ENCODE measurements around the gene CROCC2. TPM values are rescaled to one million over a fixed set of nuclear protein-coding genes. Genes with fewer than 3 reads are reported as not detected.

The CROCC2 gene
- total and polyA plus RNA-seq, 5 donors from 2014 or later = not detected

- ATAC-seq (ENCODE audit: low read depth in 2 of 2) = no peak
- Mint-ChIP-seq H3K4me3 (no peak overlapping the region), H3K4me1 (peaks cover 0 to 5% (median 1%) of the 10 kb centered on the region in 4 donors), H3K36me3 (no peaks in the 10 kb centered on the region), H3K27me3 (peaks cover 13% of the 10 kb centered on the region), H3K9me3 (no peaks in the 10 kb centered on the region), H3K27ac (no peak overlapping the region)
- H3K27me3 ChIP-seq (ENCODE audit: control insufficient read depth, insufficient read depth, low read length) = no peaks in the 10 kb centered on the region
- no peak overlapping the region for H3K27ac ChIP-seq (ENCODE audit: insufficient read depth, low read length, poor library complexity, severe bottlenecking)
- no peaks in the 10 kb centered on the region for H3K4me1 ChIP-seq (ENCODE audit: control insufficient read depth, insufficient read depth, low read length, poor library complexity, severe bottlenecking)
- no peaks in the 10 kb centered on the region for H3K36me3 ChIP-seq (ENCODE audit: control insufficient read depth, insufficient read depth, low read length)
- no peak for DNase-seq
- no peak overlapping the region for H3K4me3 ChIP-seq (ENCODE audit: low read depth, low read length)
- no peaks in the 10 kb centered on the region for H3K9me3 ChIP-seq (ENCODE audit: control insufficient read depth in 2 of 2, low read length in 2 of 2)
Observed at GRCh38 chr2:240911641-240912265, 5.6 kb downstream of the CROCC2 start.

GRCh38 chr2:240912878-240913809, 7.0 kb downstream of the CROCC2 start:
- Mint-ChIP-seq H3K27me3 (peaks cover 13% of the 10 kb centered on the region), H3K27ac (no peak overlapping the region)
- no peaks in the 10 kb centered on the region for H3K9me3 ChIP-seq (ENCODE audit: control insufficient read depth in 2 of 2, low read length in 2 of 2)

GRCh38 chr2:240913810-240914644, 7.9 kb downstream of the CROCC2 start:
- no peak overlapping the region for H3K27ac Mint-ChIP-seq
- no peak for ATAC-seq (ENCODE audit: low read depth in 2 of 2)

More at GRCh38 chr2:240912878-240913809, 7.0 kb downstream of the CROCC2 start:
- Histone ChIP-seq H3K27me3 (ENCODE audit: control insufficient read depth, insufficient read depth, low read length) (no peaks in the 10 kb centered on the region), H3K27ac (ENCODE audit: insufficient read depth, low read length, poor library complexity, severe bottlenecking) (no peak overlapping the region), H3K36me3 (ENCODE audit: control insufficient read depth, insufficient read depth, low read length) (no peaks in the 10 kb centered on the region), H3K4me3 (ENCODE audit: low read depth, low read length) (no peak overlapping the region), H3K4me1 (ENCODE audit: control insufficient read depth, insufficient read depth, low read length, poor library complexity, severe bottlenecking) (no peaks in the 10 kb centered on the region)
- DNase-seq (no peak), ATAC-seq (ENCODE audit: low read depth in 2 of 2) (no peak)
- no peaks in the 10 kb centered on the region for H3K9me3 Mint-ChIP-seq
- H3K36me3 Mint-ChIP-seq = no peaks in the 10 kb centered on the region
- peaks cover 0 to 5% (median 1%) of the 10 kb centered on the region in 4 donors for H3K4me1 Mint-ChIP-seq
- H3K4me3 Mint-ChIP-seq = peak overlapping the region in 1 of 4 donors; percentile 10

GRCh38 chr2:240914645-240915525, 8.7 kb downstream of the CROCC2 start:
- no peak overlapping the region for H3K27ac Mint-ChIP-seq
- no peaks in the 10 kb centered on the region for H3K9me3 ChIP-seq (ENCODE audit: control insufficient read depth in 2 of 2, low read length in 2 of 2)
- no peak for DNase-seq
- H3K27ac ChIP-seq (ENCODE audit: insufficient read depth, low read length, poor library complexity, severe bottlenecking) = no peak overlapping the region
- H3K4me1 Mint-ChIP-seq = peaks cover 0 to 5% (median 1%) of the 10 kb centered on the region in 4 donors
- H3K4me1 ChIP-seq (ENCODE audit: control insufficient read depth, insufficient read depth, low read length, poor library complexity, severe bottlenecking) = no peaks in the 10 kb centered on the region
- no peak overlapping the region for H3K4me3 Mint-ChIP-seq
- H3K4me3 ChIP-seq (ENCODE audit: low read depth, low read length) = no peak overlapping the region
- no peak for ATAC-seq (ENCODE audit: low read depth in 2 of 2)
- peaks cover 18% of the 10 kb centered on the region for H3K27me3 Mint-ChIP-seq
- H3K9me3 Mint-ChIP-seq = no peaks in the 10 kb centered on the region
- H3K36me3 Mint-ChIP-seq = no peaks in the 10 kb centered on the region
- H3K36me3 ChIP-seq (ENCODE audit: control insufficient read depth, insufficient read depth, low read length) = no peaks in the 10 kb centered on the region
- no peaks in the 10 kb centered on the region for H3K27me3 ChIP-seq (ENCODE audit: control insufficient read depth, insufficient read depth, low read length)

More at GRCh38 chr2:240913810-240914644, 7.9 kb downstream of the CROCC2 start:
- no peaks in the 10 kb centered on the region for H3K36me3 Mint-ChIP-seq
- no peaks in the 10 kb centered on the region for H3K9me3 Mint-ChIP-seq
- H3K27me3 Mint-ChIP-seq = peaks cover 13% of the 10 kb centered on the region
- H3K4me1 Mint-ChIP-seq = peaks cover 0 to 5% (median 1%) of the 10 kb centered on the region in 4 donors
- peak; percentile 31 to 55 (median 35) for DNase-seq
- H3K27me3 ChIP-seq (ENCODE audit: control insufficient read depth, insufficient read depth, low read length) = no peaks in the 10 kb centered on the region
- H3K4me3 Mint-ChIP-seq = no peak overlapping the region
- no peaks in the 10 kb centered on the region for H3K36me3 ChIP-seq (ENCODE audit: control insufficient read depth, insufficient read depth, low read length)
- no peaks in the 10 kb centered on the region for H3K4me1 ChIP-seq (ENCODE audit: control insufficient read depth, insufficient read depth, low read length, poor library complexity, severe bottlenecking)
- H3K9me3 ChIP-seq (ENCODE audit: control insufficient read depth in 2 of 2, low read length in 2 of 2) = no peaks in the 10 kb centered on the region
- H3K27ac ChIP-seq (ENCODE audit: insufficient read depth, low read length, poor library complexity, severe bottlenecking) = no peak overlapping the region
- H3K4me3 ChIP-seq (ENCODE audit: low read depth, low read length) = no peak overlapping the region

GRCh38 chr2:240915526-240916341, 9.6 kb downstream of the CROCC2 start:
- H3K36me3 ChIP-seq (ENCODE audit: control insufficient read depth, insufficient read depth, low read length) = no peaks in the 10 kb centered on the region
- H3K9me3 ChIP-seq (ENCODE audit: control insufficient read depth in 2 of 2, low read length in 2 of 2) = no peaks in the 10 kb centered on the region
- H3K27me3 Mint-ChIP-seq = peaks cover 14% of the 10 kb centered on the region
- no peak for ATAC-seq (ENCODE audit: low read depth in 2 of 2)
- no peaks in the 10 kb centered on the region for H3K4me1 ChIP-seq (ENCODE audit: control insufficient read depth, insufficient read depth, low read length, poor library complexity, severe bottlenecking)
- peaks cover 0 to 5% (median 1%) of the 10 kb centered on the region in 4 donors for H3K4me1 Mint-ChIP-seq
- no peaks in the 10 kb centered on the region for H3K27me3 ChIP-seq (ENCODE audit: control insufficient read depth, insufficient read depth, low read length)
- no peaks in the 10 kb centered on the region for H3K36me3 Mint-ChIP-seq
- H3K9me3 Mint-ChIP-seq = no peaks in the 10 kb centered on the region
- no peak overlapping the region for H3K4me3 Mint-ChIP-seq
- no peak for DNase-seq
- H3K27ac Mint-ChIP-seq = no peak overlapping the region
- no peak overlapping the region for H3K4me3 ChIP-seq (ENCODE audit: low read depth, low read length)
- no peak overlapping the region for H3K27ac ChIP-seq (ENCODE audit: insufficient read depth, low read length, poor library complexity, severe bottlenecking)

GRCh38 chr2:240916571-240917008, 10.5 kb downstream of the CROCC2 start:
- H3K27me3 Mint-ChIP-seq = peaks cover 9% of the 10 kb centered on the region
- no peaks in the 10 kb centered on the region for H3K9me3 Mint-ChIP-seq
- peaks cover 0 to 5% (median 1%) of the 10 kb centered on the region in 4 donors for H3K4me1 Mint-ChIP-seq
- H3K36me3 ChIP-seq (ENCODE audit: control insufficient read depth, insufficient read depth, low read length) = no peaks in the 10 kb centered on the region
- no peaks in the 10 kb centered on the region for H3K27me3 ChIP-seq (ENCODE audit: control insufficient read depth, insufficient read depth, low read length)
- H3K4me1 ChIP-seq (ENCODE audit: control insufficient read depth, insufficient read depth, low read length, poor library complexity, severe bottlenecking) = no peaks in the 10 kb centered on the region
- no peak overlapping the region for H3K4me3 Mint-ChIP-seq
- ATAC-seq (ENCODE audit: low read depth in 2 of 2) = no peak
- DNase-seq = no peak
- no peaks in the 10 kb centered on the region for H3K36me3 Mint-ChIP-seq
- no peaks in the 10 kb centered on the region for H3K9me3 ChIP-seq (ENCODE audit: control insufficient read depth in 2 of 2, low read length in 2 of 2)
- H3K27ac Mint-ChIP-seq = no peak overlapping the region
- H3K4me3 ChIP-seq (ENCODE audit: low read depth, low read length) = no peak overlapping the region
- no peak overlapping the region for H3K27ac ChIP-seq (ENCODE audit: insufficient read depth, low read length, poor library complexity, severe bottlenecking)
